Ascending aorta (tissue), 2 donors: ENCODE measurements around the gene PIP5K1B. TPM values are rescaled to one million over a fixed set of nuclear protein-coding genes. Genes with fewer than 3 reads are reported as not detected.

Source experiments
- DNase-seq, 2 donors: peaks; one replicate each; pipeline ENCODE4 v3.0.0-alpha.2; 2019; ENCODE audit warnings: low spot score in 2 of 2
- H3K27ac ChIP-seq, 2 donors: fragments of 200-600 bp; sonication (generic); one replicate each; pipeline ENCODE4 v1.5.1; 2016 to 2017; ENCODE audit warnings: mild to moderate bottlenecking in 1 of 2
- H3K27me3 ChIP-seq: fragments of 200-600 bp; sonication (generic); one replicate; pipeline ENCODE4 v1.5.1; 2017
- H3K36me3 ChIP-seq, 2 donors: fragments of 200-600 bp; sonication (generic); one replicate each; pipeline ENCODE4 v1.5.1; 2016
- H3K4me1 ChIP-seq, 2 donors: fragments of 200-600 bp; sonication (generic); one replicate each; pipeline ENCODE4 v1.5.1; 2016 to 2017; ENCODE audit warnings: mild to moderate bottlenecking in 1 of 2
- H3K4me3 ChIP-seq, 2 donors: fragments of 200-600 bp; sonication (generic); one replicate each; pipeline ENCODE4 v1.5.1; 2016 to 2017; ENCODE audit warnings: mild to moderate bottlenecking in 1 of 2
- H3K9me3 ChIP-seq, 2 donors: fragments of 200-600 bp; sonication (generic); one replicate each; pipeline ENCODE4 v1.5.1; 2016
- intact Hi-C: fragments of 100-400 bp; cut with DNase I; formaldehyde crosslinking; loops from one replicate; pipeline ENCODE4 v1.15.1; 2023
- total RNA-seq: library from RNA; depleted of rRNA; stranded (reverse); fragments of >200 nt; gene quantifications from one replicate; pipeline ENCODE4 v1.1.0, GENCODE V29; 2016
- TF ChIP-seq, protein P1 (sequence below), 3 experiments: fragments of 200-600 bp in 2 of 3; fragments of 450-650 bp in 1 of 3; sonication (generic) in 2 of 3; IDR thresholded peaks; one replicate each; pipeline ENCODE4 v1.5.1; 2016 to 2019; ENCODE audit warnings: antibody characterized with exemption in 3 of 3, mild to moderate bottlenecking in 1 of 3, moderate library complexity in 1 of 3

Gene PIP5K1B
- total RNA-seq, 1 donor from 2014 or later: 0.85 TPM

GRCh38 chr9:68708513-68708912 is 3.5 kb downstream of the PIP5K1B start:
- H3K4me3 ChIP-seq: no peak overlapping the region
- no peak for DNase-seq
- TF ChIP-seq, protein P1, sequence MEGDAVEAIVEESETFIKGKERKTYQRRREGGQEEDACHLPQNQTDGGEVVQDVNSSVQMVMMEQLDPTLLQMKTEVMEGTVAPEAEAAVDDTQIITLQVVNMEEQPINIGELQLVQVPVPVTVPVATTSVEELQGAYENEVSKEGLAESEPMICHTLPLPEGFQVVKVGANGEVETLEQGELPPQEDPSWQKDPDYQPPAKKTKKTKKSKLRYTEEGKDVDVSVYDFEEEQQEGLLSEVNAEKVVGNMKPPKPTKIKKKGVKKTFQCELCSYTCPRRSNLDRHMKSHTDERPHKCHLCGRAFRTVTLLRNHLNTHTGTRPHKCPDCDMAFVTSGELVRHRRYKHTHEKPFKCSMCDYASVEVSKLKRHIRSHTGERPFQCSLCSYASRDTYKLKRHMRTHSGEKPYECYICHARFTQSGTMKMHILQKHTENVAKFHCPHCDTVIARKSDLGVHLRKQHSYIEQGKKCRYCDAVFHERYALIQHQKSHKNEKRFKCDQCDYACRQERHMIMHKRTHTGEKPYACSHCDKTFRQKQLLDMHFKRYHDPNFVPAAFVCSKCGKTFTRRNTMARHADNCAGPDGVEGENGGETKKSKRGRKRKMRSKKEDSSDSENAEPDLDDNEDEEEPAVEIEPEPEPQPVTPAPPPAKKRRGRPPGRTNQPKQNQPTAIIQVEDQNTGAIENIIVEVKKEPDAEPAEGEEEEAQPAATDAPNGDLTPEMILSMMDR (IDR thresholded peaks at IDR 0.05): no peak
- intact Hi-C loops: loop anchor here (10.0 kb wide), 1 partner anchor 124 kb away; no protein-coding TSS in a partner anchor
- H3K4me1 ChIP-seq: no peaks in the 10 kb centered on the region
- no peaks in the 10 kb centered on the region for H3K9me3 ChIP-seq
- no peaks in the 10 kb centered on the region for H3K36me3 ChIP-seq
- H3K27ac ChIP-seq: no peak overlapping the region
- H3K27me3 ChIP-seq: no peaks in the 10 kb centered on the region

- TF ChIP-seq, protein P1 (IDR thresholded peaks at IDR 0.05): no peak
- intact Hi-C loops: loop anchor here (10.0 kb wide), 1 partner anchor 125 kb away; no protein-coding TSS in a partner anchor
- no peak overlapping the region for H3K27ac ChIP-seq
- H3K27me3 ChIP-seq: no peaks in the 10 kb centered on the region
- no peaks in the 10 kb centered on the region for H3K4me1 ChIP-seq
- H3K9me3 ChIP-seq: no peaks in the 10 kb centered on the region
- H3K36me3 ChIP-seq: no peaks in the 10 kb centered on the region
- DNase-seq: no peak
- no peak overlapping the region for H3K4me3 ChIP-seq
Measured at GRCh38 chr9:68709291-68710110, 4.5 kb downstream of the PIP5K1B start.

DNA sequence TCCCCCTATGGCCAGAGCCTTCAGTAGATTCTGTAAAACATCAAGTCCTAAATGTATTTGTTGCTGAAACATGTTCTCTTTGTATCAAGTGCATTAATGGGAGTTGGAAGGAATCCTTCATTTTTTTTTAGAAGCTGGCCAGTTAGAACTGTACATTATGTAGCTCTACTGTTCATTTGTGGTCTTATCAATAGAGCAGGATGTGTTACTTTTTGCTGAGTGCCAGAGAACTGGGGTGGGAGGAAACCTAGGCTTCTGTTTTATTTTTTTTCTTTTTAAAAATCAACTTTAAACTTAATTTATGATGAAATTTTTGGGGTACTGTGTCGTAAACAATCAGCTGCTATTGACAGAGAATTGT is 5.1 kb downstream of the PIP5K1B start:
- Histone ChIP-seq H3K4me1 (no peaks in the 10 kb centered on the region), H3K4me3 (no peak overlapping the region), H3K27me3 (no peaks in the 10 kb centered on the region), H3K27ac (no peak overlapping the region), H3K36me3 (no peaks in the 10 kb centered on the region), H3K9me3 (no peaks in the 10 kb centered on the region)
- DNase-seq: no peak
- intact Hi-C loops: no loop called here
- TF ChIP-seq, protein P1 (IDR thresholded peaks at IDR 0.05): no peak

DNA sequence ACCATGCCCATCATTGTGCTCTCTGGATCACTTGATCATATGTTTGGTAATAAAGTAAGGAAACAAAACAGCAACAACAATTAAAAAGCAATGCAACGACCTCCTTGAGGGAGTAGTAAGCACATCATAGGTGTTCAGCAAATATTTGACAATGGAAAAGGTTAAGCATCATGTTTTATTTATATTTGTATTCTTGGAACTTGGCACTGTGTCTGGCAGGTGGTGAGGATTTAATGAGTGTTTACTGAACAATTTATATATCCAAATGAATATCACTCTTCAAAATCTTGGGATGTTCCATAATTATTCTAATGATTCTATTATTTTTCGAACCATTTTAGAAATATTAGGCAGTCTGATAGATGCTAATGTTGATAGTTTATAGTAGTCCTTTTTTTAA is 6.2 kb downstream of the PIP5K1B start:
- no peaks in the 10 kb centered on the region for H3K9me3 ChIP-seq
- TF ChIP-seq, protein P1 (IDR thresholded peaks at IDR 0.05): no peak
- intact Hi-C loops: no loop called here
- H3K27me3 ChIP-seq: no peaks in the 10 kb centered on the region
- DNase-seq: no peak
- H3K4me3 ChIP-seq: no peak overlapping the region
- H3K36me3 ChIP-seq: no peaks in the 10 kb centered on the region
- no peak overlapping the region for H3K27ac ChIP-seq
- H3K4me1 ChIP-seq: no peaks in the 10 kb centered on the region

- intact Hi-C loops: no loop called here
- no peaks in the 10 kb centered on the region for H3K36me3 ChIP-seq
- H3K27ac ChIP-seq: no peak overlapping the region
- DNase-seq: no peak
- H3K27me3 ChIP-seq: no peaks in the 10 kb centered on the region
- TF ChIP-seq, protein P1 (IDR thresholded peaks at IDR 0.05): no peak
- no peaks in the 10 kb centered on the region for H3K9me3 ChIP-seq
- no peaks in the 10 kb centered on the region for H3K4me1 ChIP-seq
- no peak overlapping the region for H3K4me3 ChIP-seq
Measured at GRCh38 chr9:68711932-68712331, 6.9 kb downstream of the PIP5K1B start.
